ENCODE results near the gene GP1BB. TPM values are rescaled to one million over a fixed set of nuclear protein-coding genes. Genes with fewer than 3 reads are reported as not detected.

Gene GP1BB
- total RNA-seq, 1 experiment from 2014 or later, result not detected

DNA sequence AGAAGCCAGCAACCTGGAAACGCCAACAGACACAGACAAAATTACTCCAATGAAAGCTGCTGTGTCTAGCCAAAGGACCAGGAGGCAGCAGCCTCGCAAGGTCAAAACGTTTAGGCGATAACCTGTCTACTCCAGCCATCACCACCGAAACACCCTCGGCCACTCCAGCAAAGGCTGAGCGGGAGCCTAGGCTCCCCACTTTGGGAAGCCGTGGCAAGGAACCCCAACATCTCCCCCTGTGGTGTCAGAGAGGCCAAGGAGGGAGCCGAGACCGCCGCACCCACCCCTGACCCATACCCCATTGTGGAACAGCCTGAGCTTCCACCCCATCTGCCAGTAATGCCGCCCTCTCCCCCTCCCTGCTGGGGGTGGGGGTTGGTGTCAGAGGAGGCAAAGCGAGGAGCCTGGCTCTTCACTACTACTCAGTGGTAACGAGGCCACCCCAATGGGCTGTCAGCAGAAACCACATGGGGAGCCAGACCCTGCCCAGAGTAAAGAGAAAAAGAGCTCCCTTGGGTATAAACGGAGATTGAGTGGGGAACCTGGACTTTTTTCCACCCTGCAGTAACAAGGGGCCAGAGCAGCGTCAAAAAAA is 43.0 kb upstream of the GP1BB start:
- BruUV-seq (replicated peaks), result no TSS peak
- Mint-ChIP-seq H3K27ac (ENCODE audit: unreplicated experiment) (no peak overlapping the region), H3K36me3 (ENCODE audit: insufficient read depth, unreplicated experiment) (no peaks in the 10 kb centered on the region), H3K4me3 (ENCODE audit: low read depth, unreplicated experiment) (no peak overlapping the region), H3K27me3 (ENCODE audit: unreplicated experiment) (peaks cover 39% of the 10 kb centered on the region), H3K9me3 (ENCODE audit: low read depth, unreplicated experiment) (no peaks in the 10 kb centered on the region), H3K4me1 (ENCODE audit: low read depth, unreplicated experiment) (peaks cover 8% of the 10 kb centered on the region)
- CTCF ChIA-PET, result interaction anchor here (1.6 kb wide), 2 partner anchors 11 to 230 kb away, joined by 7 to 10 read pairs; no protein-coding TSS in a partner anchor
- TF ChIP-seq, protein P1, sequence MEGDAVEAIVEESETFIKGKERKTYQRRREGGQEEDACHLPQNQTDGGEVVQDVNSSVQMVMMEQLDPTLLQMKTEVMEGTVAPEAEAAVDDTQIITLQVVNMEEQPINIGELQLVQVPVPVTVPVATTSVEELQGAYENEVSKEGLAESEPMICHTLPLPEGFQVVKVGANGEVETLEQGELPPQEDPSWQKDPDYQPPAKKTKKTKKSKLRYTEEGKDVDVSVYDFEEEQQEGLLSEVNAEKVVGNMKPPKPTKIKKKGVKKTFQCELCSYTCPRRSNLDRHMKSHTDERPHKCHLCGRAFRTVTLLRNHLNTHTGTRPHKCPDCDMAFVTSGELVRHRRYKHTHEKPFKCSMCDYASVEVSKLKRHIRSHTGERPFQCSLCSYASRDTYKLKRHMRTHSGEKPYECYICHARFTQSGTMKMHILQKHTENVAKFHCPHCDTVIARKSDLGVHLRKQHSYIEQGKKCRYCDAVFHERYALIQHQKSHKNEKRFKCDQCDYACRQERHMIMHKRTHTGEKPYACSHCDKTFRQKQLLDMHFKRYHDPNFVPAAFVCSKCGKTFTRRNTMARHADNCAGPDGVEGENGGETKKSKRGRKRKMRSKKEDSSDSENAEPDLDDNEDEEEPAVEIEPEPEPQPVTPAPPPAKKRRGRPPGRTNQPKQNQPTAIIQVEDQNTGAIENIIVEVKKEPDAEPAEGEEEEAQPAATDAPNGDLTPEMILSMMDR (IDR thresholded peaks at IDR 0.05; ENCODE audit: unreplicated experiment), result no peak
- no peak for DNase-seq
- intact Hi-C loops (cut with micrococcal nuclease; ENCODE audit: unreplicated experiment), result no loop called here

DNA sequence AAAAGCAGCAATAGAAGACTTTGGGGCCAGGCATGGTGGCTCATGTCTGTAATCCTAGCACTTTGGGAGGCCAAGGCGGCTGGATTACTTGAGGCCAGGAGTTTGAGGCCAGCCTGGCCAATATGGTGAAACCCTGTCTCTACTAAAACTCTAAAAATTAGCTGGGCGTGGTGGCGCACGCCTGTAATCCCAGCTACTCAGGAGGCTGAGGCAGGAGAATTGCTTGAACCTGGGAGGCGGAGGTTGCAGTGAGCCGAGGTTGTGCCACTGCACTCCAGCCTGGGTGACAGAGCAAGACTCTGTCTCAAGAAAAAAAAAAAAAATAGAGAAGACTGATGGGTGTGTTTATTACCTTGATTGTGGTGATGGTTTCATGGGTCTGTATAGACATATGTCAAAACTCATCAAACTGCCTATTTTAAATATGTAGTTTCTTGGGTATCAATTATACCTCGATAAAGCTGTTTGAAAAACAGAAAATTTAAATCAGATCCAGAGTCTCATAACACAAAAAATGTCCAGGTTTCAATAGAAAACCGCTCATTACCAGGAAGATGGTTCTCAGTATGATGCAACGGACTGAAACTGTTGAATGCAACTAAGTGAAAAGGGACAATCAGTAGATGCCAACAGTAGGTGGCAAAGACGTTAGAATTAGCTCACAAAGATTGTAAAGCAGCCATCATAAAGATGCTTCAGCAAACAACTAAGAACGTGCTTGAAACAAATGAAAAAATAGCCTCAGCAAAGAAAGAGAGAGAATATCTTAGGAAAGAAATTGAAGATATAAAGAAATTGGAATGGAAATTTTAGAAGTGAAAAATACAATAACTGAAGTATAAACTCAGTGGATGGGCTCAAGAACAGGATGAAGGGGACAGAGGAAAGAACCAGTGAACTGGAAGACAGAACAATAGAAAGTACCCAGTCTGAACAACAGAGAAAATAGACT is 42.2 kb upstream of the GP1BB start:
- DNase-seq, result no peak
- H3K27ac Mint-ChIP-seq (ENCODE audit: unreplicated experiment), result no peak overlapping the region
- no peaks in the 10 kb centered on the region for H3K9me3 Mint-ChIP-seq (ENCODE audit: low read depth, unreplicated experiment)
- intact Hi-C loops (cut with micrococcal nuclease; ENCODE audit: unreplicated experiment), result no loop called here
- peaks cover 31% of the 10 kb centered on the region for H3K27me3 Mint-ChIP-seq (ENCODE audit: unreplicated experiment)
- TF ChIP-seq, protein P1 (IDR thresholded peaks at IDR 0.05; ENCODE audit: unreplicated experiment), result no peak
- H3K36me3 Mint-ChIP-seq (ENCODE audit: insufficient read depth, unreplicated experiment), result no peaks in the 10 kb centered on the region
- no peak overlapping the region for H3K4me3 Mint-ChIP-seq (ENCODE audit: low read depth, unreplicated experiment)
- peaks cover 8% of the 10 kb centered on the region for H3K4me1 Mint-ChIP-seq (ENCODE audit: low read depth, unreplicated experiment)
- BruUV-seq (replicated peaks), result no TSS peak
- CTCF ChIA-PET, result interaction anchor here (0.7 to 1.6 kb wide), 2 partner anchors 11 to 90 kb away, joined by 3 to 7 read pairs; no protein-coding TSS in a partner anchor

DNA sequence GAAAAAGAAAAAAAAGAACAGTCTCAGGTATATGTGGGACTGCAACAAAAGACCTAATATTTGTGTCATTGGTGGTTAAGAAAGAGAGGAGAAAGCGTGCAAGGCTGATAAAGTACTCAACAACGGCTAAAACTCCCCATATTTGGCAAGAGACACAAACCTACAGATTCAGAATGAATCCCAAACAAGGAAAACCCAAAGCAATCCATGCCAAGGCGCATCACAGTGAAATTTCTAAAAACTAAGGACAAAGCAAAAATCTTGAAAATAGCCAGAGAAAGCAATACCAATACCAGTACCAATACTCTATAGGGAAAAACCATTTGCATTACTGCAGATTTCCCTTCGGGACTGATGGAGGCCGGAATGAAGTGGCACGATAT is 41.5 kb upstream of the GP1BB start:
- Mint-ChIP-seq H3K4me1 (ENCODE audit: low read depth, unreplicated experiment) (peaks cover 8% of the 10 kb centered on the region), H3K27me3 (ENCODE audit: unreplicated experiment) (peaks cover 29% of the 10 kb centered on the region), H3K4me3 (ENCODE audit: low read depth, unreplicated experiment) (no peak overlapping the region), H3K9me3 (ENCODE audit: low read depth, unreplicated experiment) (no peaks in the 10 kb centered on the region), H3K27ac (ENCODE audit: unreplicated experiment) (no peak overlapping the region), H3K36me3 (ENCODE audit: insufficient read depth, unreplicated experiment) (no peaks in the 10 kb centered on the region)
- CTCF ChIA-PET, result no interaction called here
- TF ChIP-seq, protein P1 (IDR thresholded peaks at IDR 0.05; ENCODE audit: unreplicated experiment), result no peak
- BruUV-seq (replicated peaks), result no TSS peak
- intact Hi-C loops (cut with micrococcal nuclease; ENCODE audit: unreplicated experiment), result no loop called here
- DNase-seq, result no peak

DNA sequence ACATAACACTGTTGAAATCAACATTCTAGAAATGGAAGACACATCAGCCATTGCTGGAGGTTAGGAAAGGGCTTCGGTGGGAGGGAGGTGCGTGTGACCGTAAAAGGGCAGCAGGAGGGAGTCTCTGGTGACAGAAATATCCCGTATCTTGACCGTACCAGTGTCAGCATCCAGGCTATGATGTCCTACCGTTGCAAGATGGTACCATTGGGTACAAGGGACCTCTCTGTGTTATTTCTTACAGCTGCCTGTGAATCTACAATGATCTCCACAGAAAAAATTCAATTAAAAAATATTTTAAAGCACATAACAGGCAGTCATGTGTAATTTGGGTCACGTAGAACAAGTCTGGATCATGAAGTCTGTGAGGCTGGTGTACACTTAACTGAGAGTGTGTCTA is 36.4 kb upstream of the GP1BB start:
- Mint-ChIP-seq H3K36me3 (ENCODE audit: insufficient read depth, unreplicated experiment) (no peaks in the 10 kb centered on the region), H3K27me3 (ENCODE audit: unreplicated experiment) (peaks cover 62% of the 10 kb centered on the region), H3K9me3 (ENCODE audit: low read depth, unreplicated experiment) (no peaks in the 10 kb centered on the region), H3K4me1 (ENCODE audit: low read depth, unreplicated experiment) (peaks cover 32% of the 10 kb centered on the region), H3K4me3 (ENCODE audit: low read depth, unreplicated experiment) (no peak overlapping the region), H3K27ac (ENCODE audit: unreplicated experiment) (no peak overlapping the region)
- TF ChIP-seq, protein P1 (IDR thresholded peaks at IDR 0.05; ENCODE audit: unreplicated experiment), result no peak
- BruUV-seq (replicated peaks), result no TSS peak
- no peak for DNase-seq
- intact Hi-C loops (cut with micrococcal nuclease; ENCODE audit: unreplicated experiment), result no loop called here
- CTCF ChIA-PET, result interaction anchor here (0.7 kb wide), 1 partner anchor 847 kb away, joined by 3 read pairs; no protein-coding TSS in a partner anchor
